Measurements from ENCODE around the gene PHF12.

The PHF12 gene

GRCh38 chr17:28857905-28858800, 93.2 kb downstream of the PHF12 start:
- no peak overlapping the region for H3K4me2 ChIP-seq (ENCODE audit: low read depth, low read length, poor library complexity, severe bottlenecking)
- H3F3A ChIP-seq (ENCODE audit: insufficient read depth), result peaks cover 4% of the 10 kb centered on the region; the same call in 1 of the 2 replicates
- no peaks in the 10 kb centered on the region for H3K9me2 ChIP-seq (replicated peaks; ENCODE audit: insufficient read depth, low read length)
- H2AFZ ChIP-seq (ENCODE audit: low read depth, low read length, severe bottlenecking), result no peak overlapping the region
- H3K9me3 ChIP-seq (ENCODE audit: insufficient read depth, low read length), result no peaks in the 10 kb centered on the region
- H4K20me1 ChIP-seq (ENCODE audit: low read depth, low read length), result no peaks in the 10 kb centered on the region
- no peaks in the 10 kb centered on the region for H3K27me3 ChIP-seq (ENCODE audit: low read length)
- peaks cover 6% of the 10 kb centered on the region; the same call in 1 of the 2 replicates for H3K79me2 ChIP-seq (ENCODE audit: insufficient read depth, low read length)
- no peaks in the 10 kb centered on the region for H3K36me3 ChIP-seq (ENCODE audit: low read length)
- TF ChIP-seq, protein P1, sequence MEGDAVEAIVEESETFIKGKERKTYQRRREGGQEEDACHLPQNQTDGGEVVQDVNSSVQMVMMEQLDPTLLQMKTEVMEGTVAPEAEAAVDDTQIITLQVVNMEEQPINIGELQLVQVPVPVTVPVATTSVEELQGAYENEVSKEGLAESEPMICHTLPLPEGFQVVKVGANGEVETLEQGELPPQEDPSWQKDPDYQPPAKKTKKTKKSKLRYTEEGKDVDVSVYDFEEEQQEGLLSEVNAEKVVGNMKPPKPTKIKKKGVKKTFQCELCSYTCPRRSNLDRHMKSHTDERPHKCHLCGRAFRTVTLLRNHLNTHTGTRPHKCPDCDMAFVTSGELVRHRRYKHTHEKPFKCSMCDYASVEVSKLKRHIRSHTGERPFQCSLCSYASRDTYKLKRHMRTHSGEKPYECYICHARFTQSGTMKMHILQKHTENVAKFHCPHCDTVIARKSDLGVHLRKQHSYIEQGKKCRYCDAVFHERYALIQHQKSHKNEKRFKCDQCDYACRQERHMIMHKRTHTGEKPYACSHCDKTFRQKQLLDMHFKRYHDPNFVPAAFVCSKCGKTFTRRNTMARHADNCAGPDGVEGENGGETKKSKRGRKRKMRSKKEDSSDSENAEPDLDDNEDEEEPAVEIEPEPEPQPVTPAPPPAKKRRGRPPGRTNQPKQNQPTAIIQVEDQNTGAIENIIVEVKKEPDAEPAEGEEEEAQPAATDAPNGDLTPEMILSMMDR (IDR thresholded peaks at IDR 0.05; ENCODE audit: insufficient read depth, low read length, poor library complexity, severe bottlenecking), result no peak
- no peak for TF ChIP-seq EZH2phosphoT487 (conservative IDR thresholded peaks at IDR 0.05; ENCODE audit: low read length)
- no peak overlapping the region for H3K27ac ChIP-seq (ENCODE audit: low read depth, low read length)
- H3K9ac ChIP-seq (ENCODE audit: low read length), result no peak overlapping the region
- no peak overlapping the region for H3K4me3 ChIP-seq (ENCODE audit: insufficient read depth, low read length, poor library complexity, severe bottlenecking)

DNA sequence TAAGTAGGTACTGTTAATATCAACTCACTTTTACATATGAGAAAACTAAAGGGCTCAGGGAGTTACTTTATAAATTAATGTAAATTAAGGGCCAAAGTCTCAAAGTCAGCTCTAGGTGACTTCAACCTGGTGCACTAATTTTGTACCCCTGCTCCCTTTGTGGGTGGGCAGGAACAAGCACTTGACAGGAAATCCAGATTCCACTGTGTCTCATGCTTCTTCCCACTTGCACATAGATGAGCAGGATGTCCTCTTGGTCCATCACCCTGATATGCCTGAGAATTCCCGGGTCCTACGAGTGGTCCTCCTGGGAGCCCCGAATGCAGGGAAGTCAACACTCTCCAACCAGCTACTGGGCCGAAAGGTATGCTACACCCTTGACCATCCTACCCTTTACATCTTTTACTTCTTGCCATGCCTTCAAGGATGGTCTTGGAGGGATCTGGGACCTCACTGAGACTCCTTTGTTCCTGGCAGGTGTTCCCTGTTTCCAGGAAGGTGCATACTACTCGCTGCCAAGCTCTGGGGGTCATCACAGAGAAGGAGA, 95.2 kb downstream of the PHF12 start:
- TF ChIP-seq, protein P1 (IDR thresholded peaks at IDR 0.05; ENCODE audit: insufficient read depth, low read length, poor library complexity, severe bottlenecking), result no peak
- TF ChIP-seq EZH2phosphoT487 (conservative IDR thresholded peaks at IDR 0.05; ENCODE audit: low read length), result no peak
- H3K9me3 ChIP-seq (ENCODE audit: insufficient read depth, low read length), result no peaks in the 10 kb centered on the region

GRCh38 chr17:28855336-28855679, 96.0 kb downstream of the PHF12 start:
- Histone ChIP-seq H3F3A (ENCODE audit: insufficient read depth) (peaks cover 4% of the 10 kb centered on the region; the same call in 1 of the 2 replicates), H3K9ac (ENCODE audit: low read length) (peak overlapping the region; percentile 68), H4K20me1 (ENCODE audit: low read depth, low read length) (no peaks in the 10 kb centered on the region), H3K4me3 (ENCODE audit: insufficient read depth, low read length, poor library complexity, severe bottlenecking) (peak overlapping the region; percentile 60), H3K27me3 (ENCODE audit: low read length) (no peaks in the 10 kb centered on the region), H3K9me3 (ENCODE audit: insufficient read depth, low read length) (no peaks in the 10 kb centered on the region), H2AFZ (ENCODE audit: low read depth, low read length, severe bottlenecking) (peak overlapping the region; percentile 75), H3K79me2 (ENCODE audit: insufficient read depth, low read length) (peaks cover 6% of the 10 kb centered on the region; the same call in 1 of the 2 replicates), H3K36me3 (ENCODE audit: low read length) (no peaks in the 10 kb centered on the region), H3K4me2 (ENCODE audit: low read depth, low read length, poor library complexity, severe bottlenecking) (peak overlapping the region; percentile 62), H3K9me2 (replicated peaks; ENCODE audit: insufficient read depth, low read length) (no peaks in the 10 kb centered on the region), H3K27ac (ENCODE audit: low read depth, low read length) (no peak overlapping the region)
- TF ChIP-seq EZH2phosphoT487 (conservative IDR thresholded peaks at IDR 0.05; ENCODE audit: low read length), result no peak
- TF ChIP-seq, protein P1 (IDR thresholded peaks at IDR 0.05; ENCODE audit: insufficient read depth, low read length, poor library complexity, severe bottlenecking), result no peak

More for the DNA sequence above, 95.2 kb downstream of the PHF12 start:
- Histone ChIP-seq H4K20me1 (ENCODE audit: low read depth, low read length) (no peaks in the 10 kb centered on the region), H3K79me2 (ENCODE audit: insufficient read depth, low read length) (peaks cover 6% of the 10 kb centered on the region; the same call in 1 of the 2 replicates), H3K9me2 (replicated peaks; ENCODE audit: insufficient read depth, low read length) (no peaks in the 10 kb centered on the region), H3K36me3 (ENCODE audit: low read length) (no peaks in the 10 kb centered on the region), H3K4me3 (ENCODE audit: insufficient read depth, low read length, poor library complexity, severe bottlenecking) (no peak overlapping the region), H3F3A (ENCODE audit: insufficient read depth) (peaks cover 4% of the 10 kb centered on the region; the same call in 1 of the 2 replicates), H2AFZ (ENCODE audit: low read depth, low read length, severe bottlenecking) (no peak overlapping the region), H3K9ac (ENCODE audit: low read length) (no peak overlapping the region), H3K4me2 (ENCODE audit: low read depth, low read length, poor library complexity, severe bottlenecking) (peak overlapping the region; percentile 62), H3K27me3 (ENCODE audit: low read length) (no peaks in the 10 kb centered on the region), H3K27ac (ENCODE audit: low read depth, low read length) (no peak overlapping the region)
